GM19328 (cell line): ENCODE results near the gene TGFA.
"Not testable (repeated sequence)": the region's sequence is repeated elsewhere in the genome, so short reads cannot be mapped to it uniquely, and the experiment has no call there.

Source experiments
- ATAC-seq: cut with Tn5 transposase; IDR thresholded peaks from one replicate; pipeline ENCODE4 v1.9.1; 2021; ENCODE audit warnings: mild to moderate bottlenecking, moderate library complexity; ENCODE audit not compliant: unreplicated experiment

TGFA gene

GRCh38 chr2:70467237-70467636 lies 86.4 kb downstream of the TGFA start:
- no peak for ATAC-seq

- ATAC-seq = not testable (repeated sequence)
Observed at GRCh38 chr2:70466647-70467046, 87.0 kb downstream of the TGFA start.

- no peak for ATAC-seq
Observed at GRCh38 chr2:70463997-70464396, 89.6 kb downstream of the TGFA start.

- ATAC-seq = no peak
Observed at GRCh38 chr2:70463581-70463980, 90.0 kb downstream of the TGFA start.

- ATAC-seq = no peak
Observed at GRCh38 chr2:70461981-70462876, 91.4 kb downstream of the TGFA start.

GRCh38 chr2:70461414-70461813 lies 92.2 kb downstream of the TGFA start:
- ATAC-seq = no peak

- ATAC-seq = no peak
Observed at GRCh38 chr2:70460333-70460732, 93.3 kb downstream of the TGFA start.

GRCh38 chr2:70458661-70459060 lies 95.0 kb downstream of the TGFA start:
- no peak for ATAC-seq

GRCh38 chr2:70456585-70457495 lies 96.8 kb downstream of the TGFA start:
- ATAC-seq = no peak

GRCh38 chr2:70454936-70455544 lies 98.6 kb downstream of the TGFA start:
- ATAC-seq = no peak

- ATAC-seq = no peak
Observed at GRCh38 chr2:70450641-70451250, 102.9 kb downstream of the TGFA start.

- no peak for ATAC-seq
Observed at GRCh38 chr2:70448041-70448440, 105.6 kb downstream of the TGFA start.

GRCh38 chr2:70443726-70444125 lies 109.9 kb downstream of the TGFA start:
- ATAC-seq = no peak

- no peak for ATAC-seq
Observed at GRCh38 chr2:70443078-70443465, 110.6 kb downstream of the TGFA start.

GRCh38 chr2:70442301-70443077 lies 111.1 kb downstream of the TGFA start:
- no peak for ATAC-seq

- ATAC-seq = no peak
Observed at GRCh38 chr2:70440621-70441020, 113.0 kb downstream of the TGFA start.

GRCh38 chr2:70435138-70435537 lies 118.5 kb downstream of the TGFA start:
- ATAC-seq = no peak

- ATAC-seq = no peak
Observed at GRCh38 chr2:70433315-70433714, 120.3 kb downstream of the TGFA start.

- ATAC-seq = no peak
Observed at GRCh38 chr2:70431716-70432347, 121.8 kb downstream of the TGFA start.

- no peak for ATAC-seq
Observed at GRCh38 chr2:70426341-70426740, 127.3 kb downstream of the TGFA start.
